ENCODE measurements around the gene TMEM59L. TPM values are rescaled to one million over a fixed set of nuclear protein-coding genes. Genes with fewer than 3 reads are reported as not detected.

The TMEM59L gene
- total and polyA plus RNA-seq, 10 of the 15 experiments (the other 5 are each of a cell fraction or from before 2014, with no cell fraction given): 0.06 TPM; not detected in 9

DNA sequence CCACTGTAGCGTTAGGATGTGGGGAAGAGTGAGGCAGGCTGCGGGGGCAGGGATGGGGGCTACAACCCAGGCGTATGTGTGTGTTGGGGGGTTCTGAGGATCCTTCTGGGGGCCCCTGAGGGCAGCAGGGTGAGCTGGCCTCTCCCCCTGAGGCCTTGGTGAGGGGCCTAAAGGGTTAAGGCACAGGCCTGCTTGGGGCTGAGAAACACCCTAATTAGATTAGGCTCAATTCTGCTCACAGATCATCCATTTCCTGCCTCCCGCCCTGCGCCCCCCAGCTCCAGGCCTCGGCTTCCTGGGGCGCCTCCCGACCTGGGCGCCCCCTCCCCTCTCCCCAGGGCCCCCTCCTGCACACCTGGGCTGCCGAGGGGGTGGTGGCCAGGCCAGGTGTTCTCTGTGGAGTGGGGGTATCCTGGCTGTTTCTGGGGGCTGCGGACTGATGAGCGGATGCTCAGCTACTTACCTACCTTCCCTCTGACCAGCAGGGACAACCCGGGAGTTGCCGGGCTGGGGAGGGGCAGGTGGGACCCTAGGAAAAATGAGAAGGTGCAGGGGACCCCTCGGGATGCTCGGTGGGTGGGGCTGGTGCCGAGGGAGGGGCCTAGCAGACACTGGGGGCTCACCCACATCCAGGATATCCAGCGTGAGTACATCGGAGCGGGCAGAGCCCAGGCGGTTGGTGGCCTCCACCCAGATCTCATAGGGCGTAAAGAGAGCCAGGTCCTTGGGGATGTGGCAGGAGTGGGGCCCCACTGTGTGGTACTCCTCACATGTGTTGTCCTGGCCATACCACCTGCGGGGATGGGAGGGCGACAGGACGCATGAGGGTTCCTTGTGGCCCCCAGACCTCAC lies 14.6 kb upstream of the TMEM59L start (continued):
- TF ChIP-seq, protein P1, sequence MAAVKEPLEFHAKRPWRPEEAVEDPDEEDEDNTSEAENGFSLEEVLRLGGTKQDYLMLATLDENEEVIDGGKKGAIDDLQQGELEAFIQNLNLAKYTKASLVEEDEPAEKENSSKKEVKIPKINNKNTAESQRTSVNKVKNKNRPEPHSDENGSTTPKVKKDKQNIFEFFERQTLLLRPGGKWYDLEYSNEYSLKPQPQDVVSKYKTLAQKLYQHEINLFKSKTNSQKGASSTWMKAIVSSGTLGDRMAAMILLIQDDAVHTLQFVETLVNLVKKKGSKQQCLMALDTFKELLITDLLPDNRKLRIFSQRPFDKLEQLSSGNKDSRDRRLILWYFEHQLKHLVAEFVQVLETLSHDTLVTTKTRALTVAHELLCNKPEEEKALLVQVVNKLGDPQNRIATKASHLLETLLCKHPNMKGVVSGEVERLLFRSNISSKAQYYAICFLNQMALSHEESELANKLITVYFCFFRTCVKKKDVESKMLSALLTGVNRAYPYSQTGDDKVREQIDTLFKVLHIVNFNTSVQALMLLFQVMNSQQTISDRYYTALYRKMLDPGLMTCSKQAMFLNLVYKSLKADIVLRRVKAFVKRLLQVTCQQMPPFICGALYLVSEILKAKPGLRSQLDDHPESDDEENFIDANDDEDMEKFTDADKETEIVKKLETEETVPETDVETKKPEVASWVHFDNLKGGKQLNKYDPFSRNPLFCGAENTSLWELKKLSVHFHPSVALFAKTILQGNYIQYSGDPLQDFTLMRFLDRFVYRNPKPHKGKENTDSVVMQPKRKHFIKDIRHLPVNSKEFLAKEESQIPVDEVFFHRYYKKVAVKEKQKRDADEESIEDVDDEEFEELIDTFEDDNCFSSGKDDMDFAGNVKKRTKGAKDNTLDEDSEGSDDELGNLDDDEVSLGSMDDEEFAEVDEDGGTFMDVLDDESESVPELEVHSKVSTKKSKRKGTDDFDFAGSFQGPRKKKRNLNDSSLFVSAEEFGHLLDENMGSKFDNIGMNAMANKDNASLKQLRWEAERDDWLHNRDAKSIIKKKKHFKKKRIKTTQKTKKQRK (IDR thresholded peaks at IDR 0.05; ENCODE audit: low read depth, low read length): no peak
- TF ChIP-seq, protein P2, sequence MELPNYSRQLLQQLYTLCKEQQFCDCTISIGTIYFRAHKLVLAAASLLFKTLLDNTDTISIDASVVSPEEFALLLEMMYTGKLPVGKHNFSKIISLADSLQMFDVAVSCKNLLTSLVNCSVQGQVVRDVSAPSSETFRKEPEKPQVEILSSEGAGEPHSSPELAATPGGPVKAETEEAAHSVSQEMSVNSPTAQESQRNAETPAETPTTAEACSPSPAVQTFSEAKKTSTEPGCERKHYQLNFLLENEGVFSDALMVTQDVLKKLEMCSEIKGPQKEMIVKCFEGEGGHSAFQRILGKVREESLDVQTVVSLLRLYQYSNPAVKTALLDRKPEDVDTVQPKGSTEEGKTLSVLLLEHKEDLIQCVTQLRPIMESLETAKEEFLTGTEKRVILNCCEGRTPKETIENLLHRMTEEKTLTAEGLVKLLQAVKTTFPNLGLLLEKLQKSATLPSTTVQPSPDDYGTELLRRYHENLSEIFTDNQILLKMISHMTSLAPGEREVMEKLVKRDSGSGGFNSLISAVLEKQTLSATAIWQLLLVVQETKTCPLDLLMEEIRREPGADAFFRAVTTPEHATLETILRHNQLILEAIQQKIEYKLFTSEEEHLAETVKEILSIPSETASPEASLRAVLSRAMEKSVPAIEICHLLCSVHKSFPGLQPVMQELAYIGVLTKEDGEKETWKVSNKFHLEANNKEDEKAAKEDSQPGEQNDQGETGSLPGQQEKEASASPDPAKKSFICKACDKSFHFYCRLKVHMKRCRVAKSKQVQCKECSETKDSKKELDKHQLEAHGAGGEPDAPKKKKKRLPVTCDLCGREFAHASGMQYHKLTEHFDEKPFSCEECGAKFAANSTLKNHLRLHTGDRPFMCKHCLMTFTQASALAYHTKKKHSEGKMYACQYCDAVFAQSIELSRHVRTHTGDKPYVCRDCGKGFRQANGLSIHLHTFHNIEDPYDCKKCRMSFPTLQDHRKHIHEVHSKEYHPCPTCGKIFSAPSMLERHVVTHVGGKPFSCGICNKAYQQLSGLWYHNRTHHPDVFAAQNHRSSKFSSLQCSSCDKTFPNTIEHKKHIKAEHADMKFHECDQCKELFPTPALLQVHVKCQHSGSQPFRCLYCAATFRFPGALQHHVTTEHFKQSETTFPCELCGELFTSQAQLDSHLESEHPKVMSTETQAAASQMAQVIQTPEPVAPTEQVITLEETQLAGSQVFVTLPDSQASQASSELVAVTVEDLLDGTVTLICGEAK (IDR thresholded peaks at IDR 0.05; ENCODE audit: borderline replicate concordance): no peak
- TF ChIP-seq SMAD5 (IDR thresholded peaks at IDR 0.05; ENCODE audit: low read depth) (no peak), ZNF24 (IDR thresholded peaks at IDR 0.05) (no peak), ZBED1 (IDR thresholded peaks at IDR 0.05; ENCODE audit: borderline replicate concordance) (no peak), EED (IDR thresholded peaks at IDR 0.05; ENCODE audit: low read depth) (no peak), IRF3 (IDR thresholded peaks at IDR 0.05) (no peak), PKNOX1 (IDR thresholded peaks at IDR 0.05) (no peak)
- TF ChIP-seq, protein P3, sequence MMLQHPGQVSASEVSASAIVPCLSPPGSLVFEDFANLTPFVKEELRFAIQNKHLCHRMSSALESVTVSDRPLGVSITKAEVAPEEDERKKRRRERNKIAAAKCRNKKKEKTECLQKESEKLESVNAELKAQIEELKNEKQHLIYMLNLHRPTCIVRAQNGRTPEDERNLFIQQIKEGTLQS (IDR thresholded peaks at IDR 0.05; ENCODE audit: borderline replicate concordance, extremely low read depth, low read depth, low read length): no peak
- TF ChIP-seq, protein P4, sequence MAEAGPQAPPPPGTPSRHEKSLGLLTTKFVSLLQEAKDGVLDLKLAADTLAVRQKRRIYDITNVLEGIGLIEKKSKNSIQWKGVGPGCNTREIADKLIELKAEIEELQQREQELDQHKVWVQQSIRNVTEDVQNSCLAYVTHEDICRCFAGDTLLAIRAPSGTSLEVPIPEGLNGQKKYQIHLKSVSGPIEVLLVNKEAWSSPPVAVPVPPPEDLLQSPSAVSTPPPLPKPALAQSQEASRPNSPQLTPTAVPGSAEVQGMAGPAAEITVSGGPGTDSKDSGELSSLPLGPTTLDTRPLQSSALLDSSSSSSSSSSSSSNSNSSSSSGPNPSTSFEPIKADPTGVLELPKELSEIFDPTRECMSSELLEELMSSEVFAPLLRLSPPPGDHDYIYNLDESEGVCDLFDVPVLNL (IDR thresholded peaks at IDR 0.05; ENCODE audit: low read depth, low read length): no peak
